ENCODE data around the gene MPRIP.

The MPRIP gene

DNA sequence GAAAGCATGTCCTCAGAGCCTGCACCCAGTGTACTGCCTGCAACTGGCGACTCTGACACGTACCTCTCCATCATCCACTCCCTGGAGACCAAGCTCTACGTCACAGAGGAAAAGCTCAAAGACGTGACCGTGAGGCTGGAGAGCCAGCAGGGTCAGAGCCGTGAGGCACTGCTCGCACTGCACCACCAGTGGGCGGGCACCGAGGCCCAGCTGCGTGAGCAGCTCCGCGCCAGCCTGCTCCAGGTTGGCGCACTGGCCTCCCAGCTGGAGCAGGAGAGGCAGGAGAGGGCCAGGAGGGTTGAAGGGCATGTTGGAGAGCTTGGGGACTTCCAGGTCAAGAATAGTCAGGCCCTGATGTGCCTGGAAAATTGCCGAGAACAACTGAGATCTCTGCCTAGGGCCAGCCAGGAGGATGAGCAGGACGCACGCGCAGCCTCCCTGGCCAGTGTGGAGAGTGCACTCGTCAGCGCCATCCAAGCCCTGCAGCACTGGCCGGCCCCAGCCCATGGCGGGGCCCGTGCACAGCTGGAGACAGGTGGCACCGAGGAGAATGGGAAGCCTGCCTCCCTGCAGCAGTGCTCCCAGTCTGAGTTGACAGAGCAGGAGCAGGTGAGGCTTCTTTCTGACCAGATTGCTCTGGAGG is 123.5 kb downstream of the MPRIP start:
- Histone ChIP-seq H3K4me1 (peaks cover 33% of the 10 kb centered on the region), H3K27me3 (no peaks in the 10 kb centered on the region; the same call in 1 of the 2 replicates), H3K36me3 (peaks cover 98% of the 10 kb centered on the region), H4K20me1 (peaks cover 97% of the 10 kb centered on the region), H3K4me2 (no peak overlapping the region), H3K9ac (no peak overlapping the region), H3K27ac (no peak overlapping the region), H3K4me3 (no peak overlapping the region), H3K9me3 (no peaks in the 10 kb centered on the region)
- no peak for TF ChIP-seq Cebpa-rat (IDR thresholded peaks at IDR 0.05)

- no peak overlapping the region for H3K4me3 ChIP-seq
- no peaks in the 10 kb centered on the region for H3K9me3 ChIP-seq
- peaks cover 98% of the 10 kb centered on the region for H3K36me3 ChIP-seq
- H3K27ac ChIP-seq: no peak overlapping the region
- no peaks in the 10 kb centered on the region for H3K27me3 ChIP-seq
- H4K20me1 ChIP-seq: peaks cover 97% of the 10 kb centered on the region
- H3K4me2 ChIP-seq: no peak overlapping the region
- TF ChIP-seq Cebpa-rat (IDR thresholded peaks at IDR 0.05): no peak
- H3K4me1 ChIP-seq: peaks cover 40% of the 10 kb centered on the region
- H3K9ac ChIP-seq: no peak overlapping the region
Observed at GRCh38 chr17:17166446-17166845, 124.2 kb downstream of the MPRIP start.

- no peak overlapping the region for H3K4me2 ChIP-seq
- peaks cover 98% of the 10 kb centered on the region for H3K36me3 ChIP-seq
- no peaks in the 10 kb centered on the region for H3K27me3 ChIP-seq
- H3K9ac ChIP-seq: no peak overlapping the region
- no peak overlapping the region for H3K4me3 ChIP-seq
- no peak overlapping the region for H3K27ac ChIP-seq
- TF ChIP-seq Cebpa-rat (IDR thresholded peaks at IDR 0.05): no peak
- H3K9me3 ChIP-seq: no peaks in the 10 kb centered on the region
- H3K4me1 ChIP-seq: peaks cover 49% of the 10 kb centered on the region
- peaks cover 98% of the 10 kb centered on the region for H4K20me1 ChIP-seq
Observed at GRCh38 chr17:17167356-17167755, 125.1 kb downstream of the MPRIP start.

- TF ChIP-seq Cebpa-rat (IDR thresholded peaks at IDR 0.05): no peak
- Histone ChIP-seq H3K36me3 (peaks cover 98% of the 10 kb centered on the region), H3K27me3 (no peaks in the 10 kb centered on the region), H3K9ac (no peak overlapping the region), H3K4me3 (no peak overlapping the region), H3K9me3 (no peaks in the 10 kb centered on the region), H4K20me1 (peaks cover 98% of the 10 kb centered on the region), H3K27ac (no peak overlapping the region), H3K4me1 (peaks cover 55% of the 10 kb centered on the region), H3K4me2 (no peak overlapping the region)
Observed at GRCh38 chr17:17167986-17168385, 125.7 kb downstream of the MPRIP start.

DNA sequence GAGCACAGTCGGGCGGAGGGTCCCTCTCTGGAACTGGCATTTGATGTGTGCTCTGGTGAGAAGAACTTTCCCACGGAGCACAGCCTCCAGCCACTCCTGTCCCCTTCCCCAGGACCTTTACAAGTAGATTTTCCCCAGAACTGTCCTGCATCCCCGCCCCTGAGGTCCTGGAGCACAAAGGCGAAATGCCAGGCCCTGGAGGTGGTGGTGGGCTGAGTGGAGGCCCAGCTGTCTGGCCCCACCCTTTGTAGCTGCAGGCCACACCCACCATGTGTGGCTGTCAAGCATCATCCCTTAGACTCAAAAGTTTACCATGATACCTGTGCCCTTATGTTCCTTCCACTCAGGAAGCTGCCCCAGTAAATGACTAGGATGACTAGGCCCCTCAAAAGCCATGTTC is 126.1 kb downstream of the MPRIP start:
- H3K4me1 ChIP-seq: peaks cover 59% of the 10 kb centered on the region
- H4K20me1 ChIP-seq: peaks cover 98% of the 10 kb centered on the region
- no peak for TF ChIP-seq Cebpa-rat (IDR thresholded peaks at IDR 0.05)
- no peak overlapping the region for H3K4me3 ChIP-seq
- H3K36me3 ChIP-seq: peaks cover 98% of the 10 kb centered on the region
- H3K4me2 ChIP-seq: no peak overlapping the region
- no peaks in the 10 kb centered on the region for H3K9me3 ChIP-seq
- no peak overlapping the region for H3K9ac ChIP-seq
- no peak overlapping the region for H3K27ac ChIP-seq
- H3K27me3 ChIP-seq: no peaks in the 10 kb centered on the region

GRCh38 chr17:17169396-17169795 is 127.1 kb downstream of the MPRIP start:
- peaks cover 100% of the 10 kb centered on the region for H4K20me1 ChIP-seq

GRCh38 chr17:17170346-17170985 is 128.2 kb downstream of the MPRIP start:
- Histone ChIP-seq H3K4me2 (peak overlapping the region; percentile 84), H3K9ac (no peak overlapping the region; the same call in 1 of the 2 replicates), H3K27me3 (no peaks in the 10 kb centered on the region), H3K36me3 (peaks cover 98% of the 10 kb centered on the region), H3K4me1 (peaks cover 69% of the 10 kb centered on the region), H3K9me3 (no peaks in the 10 kb centered on the region), H3K27ac (no peak overlapping the region), H3K4me3 (no peak overlapping the region), H4K20me1 (peaks cover 100% of the 10 kb centered on the region)
- TF ChIP-seq Cebpa-rat (IDR thresholded peaks at IDR 0.05): no peak

More at GRCh38 chr17:17169396-17169795, 127.1 kb downstream of the MPRIP start:
- no peak for TF ChIP-seq Cebpa-rat (IDR thresholded peaks at IDR 0.05)
- Histone ChIP-seq H3K27ac (no peak overlapping the region), H3K4me3 (no peak overlapping the region), H3K9ac (no peak overlapping the region), H3K4me1 (peaks cover 63% of the 10 kb centered on the region), H3K4me2 (no peak overlapping the region), H3K27me3 (no peaks in the 10 kb centered on the region), H3K9me3 (no peaks in the 10 kb centered on the region), H3K36me3 (peaks cover 98% of the 10 kb centered on the region)

GRCh38 chr17:17171186-17171585 is 128.9 kb downstream of the MPRIP start:
- TF ChIP-seq Cebpa-rat (IDR thresholded peaks at IDR 0.05): no peak
- no peak overlapping the region for H3K27ac ChIP-seq
- H3K4me2 ChIP-seq: peak overlapping the region; percentile 84
- no peaks in the 10 kb centered on the region for H3K9me3 ChIP-seq
- H3K36me3 ChIP-seq: peaks cover 93% of the 10 kb centered on the region
- peaks cover 99% of the 10 kb centered on the region for H4K20me1 ChIP-seq
- no peaks in the 10 kb centered on the region for H3K27me3 ChIP-seq
- H3K4me3 ChIP-seq: no peak overlapping the region
- peaks cover 76% of the 10 kb centered on the region for H3K4me1 ChIP-seq
- no peak overlapping the region; the same call in 1 of the 2 replicates for H3K9ac ChIP-seq

- Histone ChIP-seq H4K20me1 (peaks cover 99% of the 10 kb centered on the region), H3K9me3 (no peaks in the 10 kb centered on the region), H3K27ac (no peak overlapping the region; the same call in 1 of the 2 replicates), H3K4me1 (peaks cover 87% of the 10 kb centered on the region), H3K36me3 (peaks cover 93% of the 10 kb centered on the region), H3K27me3 (no peaks in the 10 kb centered on the region), H3K9ac (no peak overlapping the region), H3K4me3 (no peak overlapping the region), H3K4me2 (peak overlapping the region; percentile 84)
- no peak for TF ChIP-seq Cebpa-rat (IDR thresholded peaks at IDR 0.05)
Observed at GRCh38 chr17:17172001-17172939, 130.0 kb downstream of the MPRIP start.

All from BLaER1 (cell line).